ENCODE measurements around the gene S100A7.

The S100A7 gene

DNA sequence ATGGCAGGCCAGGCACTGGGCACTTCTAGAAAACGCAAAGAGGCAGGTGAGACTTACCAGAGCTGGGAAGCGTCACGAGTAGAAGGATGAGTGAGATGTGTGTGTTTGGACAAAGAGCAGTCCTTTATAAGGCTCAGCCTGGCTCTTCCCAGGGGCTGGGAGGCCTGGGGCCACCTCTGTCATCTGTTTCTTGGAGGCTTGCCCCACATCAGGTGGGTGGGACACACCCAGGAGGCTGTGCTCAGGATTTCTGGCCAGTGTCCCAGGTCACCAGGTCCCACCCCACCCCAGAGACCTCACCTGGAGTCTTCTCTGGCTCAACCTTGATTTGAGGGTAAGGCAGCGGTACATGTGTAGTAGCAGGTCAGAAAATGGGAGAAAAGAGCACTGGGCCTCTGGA, at the start of gene S100A7:
S100A7 (minus strand) TSS at position 101 of the 400 bp plus-strand sequence. CDS start 1,638 bp downstream, outside the sequence.
- no peak for DNase-seq (ENCODE audit: low read depth, low spot score)

DNA sequence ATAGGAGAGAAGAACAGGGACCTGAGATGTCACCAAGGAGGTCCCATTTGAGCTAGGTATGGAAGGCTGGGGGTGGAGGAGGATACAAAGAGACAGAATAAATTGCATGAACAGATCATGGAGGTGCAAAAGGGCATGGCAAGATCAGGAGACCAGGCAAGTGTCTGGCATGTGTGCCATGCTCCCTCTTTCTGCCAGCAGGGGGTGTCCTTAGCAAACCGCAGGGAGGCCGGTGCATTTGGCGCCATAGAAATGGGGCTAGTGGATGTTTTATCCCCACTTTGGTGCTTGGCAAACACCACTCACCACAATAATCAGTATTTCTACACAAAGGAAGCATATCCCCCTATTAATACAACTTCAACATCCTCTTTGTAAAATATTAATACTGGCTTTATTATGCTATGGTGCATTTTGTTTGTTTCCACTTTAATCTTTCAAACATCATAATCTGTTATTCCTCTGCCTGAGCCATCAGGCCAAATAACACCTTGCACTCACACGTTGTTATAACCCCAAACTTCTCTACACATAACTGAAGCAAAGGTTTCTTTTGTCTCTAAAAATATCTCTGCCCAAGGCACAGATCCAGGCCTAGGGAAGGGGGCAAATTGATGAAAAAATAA, 49.4 kb upstream of the S100A7 start:
- DNase-seq (ENCODE audit: low read depth, low spot score) = peak; percentile 27

DNA sequence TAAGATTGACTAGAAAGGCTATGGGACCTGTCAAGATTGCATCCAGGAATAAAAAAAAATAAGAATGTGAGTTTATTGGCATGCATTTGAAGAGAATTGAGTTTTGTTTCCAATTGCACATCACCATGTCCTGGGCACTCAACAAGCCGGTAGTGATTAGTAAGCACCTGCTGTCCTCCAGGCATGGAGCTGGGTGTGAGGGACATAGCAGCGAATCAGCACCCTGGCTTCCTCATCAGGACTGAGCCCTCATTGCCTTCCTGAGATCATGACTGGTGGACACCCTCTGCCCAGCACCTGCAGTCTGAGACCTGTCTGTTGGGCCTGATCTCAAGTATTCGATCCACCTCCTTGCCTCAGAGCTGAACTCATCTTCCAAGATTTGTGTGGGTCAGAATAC, 48.6 kb upstream of the S100A7 start:
- DNase-seq (ENCODE audit: low read depth, low spot score) = no peak

DNA sequence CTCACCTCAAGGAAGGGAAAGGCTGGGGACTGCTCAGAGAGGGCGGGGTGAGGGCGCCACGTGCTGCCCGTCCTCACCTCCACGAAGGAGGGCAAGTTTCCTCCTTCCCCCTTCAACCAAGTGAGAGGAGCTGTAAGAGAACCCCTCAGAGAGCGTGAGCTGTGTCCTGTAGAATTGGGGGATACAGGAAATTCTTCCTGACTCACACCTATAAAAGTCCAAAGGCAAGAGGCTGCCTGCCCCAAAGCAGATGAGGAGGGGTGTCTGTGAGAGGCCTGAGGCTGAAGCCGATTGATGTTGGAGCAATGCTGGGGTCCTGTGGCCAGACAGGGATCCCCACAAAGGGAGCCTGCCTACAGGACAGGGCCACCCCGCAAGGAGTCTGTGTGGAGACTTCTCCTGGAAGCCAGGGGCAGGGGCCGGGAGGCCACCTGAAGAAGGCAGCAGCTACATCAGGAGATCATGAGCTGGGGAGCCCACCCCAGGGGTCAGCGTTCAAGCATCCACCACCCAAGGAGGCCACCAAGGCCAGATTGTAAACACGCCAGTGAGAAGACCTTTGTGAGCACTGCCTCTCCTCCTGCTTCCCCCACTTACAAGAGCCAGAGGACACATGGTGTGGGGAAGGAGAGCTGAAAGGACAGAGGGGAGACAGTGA, 47.6 kb upstream of the S100A7 start:
- no peak for DNase-seq (ENCODE audit: low read depth, low spot score)

DNA sequence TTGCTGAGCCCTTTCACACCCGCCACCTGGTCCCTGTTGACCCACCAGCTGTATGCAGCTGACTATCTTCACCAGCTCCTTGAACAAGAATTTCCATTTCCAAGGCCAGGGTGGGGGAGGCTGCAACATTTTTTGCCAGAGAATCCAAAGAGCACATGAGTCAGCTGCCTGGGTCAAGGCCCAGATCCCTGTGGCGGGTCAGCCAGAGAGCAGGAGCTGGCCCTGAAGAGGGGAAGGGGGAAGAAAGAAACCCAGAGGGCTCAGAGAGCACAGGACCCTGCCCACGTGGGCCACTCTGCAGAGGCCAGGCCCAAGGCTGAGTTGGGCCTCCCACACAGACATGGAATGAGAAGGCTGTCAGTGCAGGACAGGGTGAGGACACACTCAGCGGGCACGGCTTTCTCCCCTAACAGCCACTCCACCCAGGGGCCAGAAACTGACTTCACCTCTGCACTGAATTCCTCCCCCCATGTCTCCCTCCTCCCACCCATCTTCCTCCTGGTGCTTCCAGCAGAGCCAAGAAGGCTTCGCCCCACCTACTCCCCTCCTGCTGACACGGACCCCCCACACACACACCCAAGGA, 46.5 kb upstream of the S100A7 start:
- no peak for DNase-seq (ENCODE audit: low read depth, low spot score)

DNA sequence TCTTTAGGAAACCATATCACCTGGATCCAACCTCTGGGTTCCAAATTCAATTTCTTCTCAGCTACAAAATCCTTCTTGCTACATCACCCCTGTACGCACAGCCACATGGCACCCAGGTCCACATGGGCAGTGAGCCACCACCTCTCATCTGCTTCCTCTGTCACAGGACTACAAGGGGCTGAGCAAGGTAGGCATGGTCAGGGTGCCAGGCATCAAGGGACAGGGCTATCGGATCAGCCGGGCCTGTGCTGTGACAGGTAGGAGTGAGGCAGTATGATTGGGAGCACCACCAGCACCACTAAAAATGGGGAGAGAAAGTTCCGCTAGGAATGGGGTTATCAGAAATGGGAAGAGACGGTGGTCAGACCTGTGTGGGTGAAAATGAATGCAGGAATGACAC, 45.9 kb upstream of the S100A7 start:
- no peak for DNase-seq (ENCODE audit: low read depth, low spot score)

DNA sequence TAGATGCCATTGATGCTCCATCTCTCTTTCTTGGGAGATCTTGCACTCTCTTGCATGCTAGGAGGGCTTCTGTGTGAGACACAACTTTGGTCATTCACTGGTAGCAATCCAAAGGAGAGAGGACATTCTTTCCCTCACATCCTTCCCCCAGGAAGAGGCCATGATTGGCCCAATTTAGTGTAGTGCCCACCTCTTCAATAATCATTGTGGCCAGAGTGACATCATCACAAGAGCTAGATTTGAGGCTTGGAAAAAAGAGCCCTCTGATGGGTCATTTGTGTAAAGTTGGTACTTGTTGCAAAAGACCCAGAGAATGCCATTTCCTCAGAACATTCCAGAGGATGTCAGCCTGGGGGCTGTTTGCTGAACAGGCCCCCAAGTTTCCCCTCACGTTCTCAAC, 45.1 kb upstream of the S100A7 start:
- no peak for DNase-seq (ENCODE audit: low read depth, low spot score)

DNA sequence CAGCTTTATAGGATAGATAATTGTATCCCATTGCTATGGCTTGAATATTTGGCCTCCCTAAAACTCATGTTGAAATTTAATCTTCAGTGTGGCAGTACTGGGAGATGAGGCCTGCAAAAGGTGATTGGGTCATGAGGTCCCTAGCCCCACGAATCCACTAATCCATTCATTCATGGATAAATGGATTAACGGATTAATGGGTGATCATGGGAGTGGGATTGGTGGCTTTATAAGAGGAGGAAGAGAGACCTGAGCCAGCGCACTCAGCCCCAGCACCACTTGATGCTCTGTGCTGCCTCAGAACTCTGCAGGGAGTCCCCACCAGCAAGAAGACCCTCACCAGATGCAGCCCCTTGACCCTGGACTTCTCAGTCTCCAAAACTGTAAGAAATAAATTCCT, 43.3 kb upstream of the S100A7 start:
- no peak for DNase-seq (ENCODE audit: low read depth, low spot score)

- DNase-seq (ENCODE audit: low read depth, low spot score) = no peak
Observed at GRCh38 chr1:153498746-153499145, 38.3 kb upstream of the S100A7 start.

GRCh38 chr1:153495536-153495935, 35.1 kb upstream of the S100A7 start:
- no peak for DNase-seq (ENCODE audit: low read depth, low spot score)

DNA sequence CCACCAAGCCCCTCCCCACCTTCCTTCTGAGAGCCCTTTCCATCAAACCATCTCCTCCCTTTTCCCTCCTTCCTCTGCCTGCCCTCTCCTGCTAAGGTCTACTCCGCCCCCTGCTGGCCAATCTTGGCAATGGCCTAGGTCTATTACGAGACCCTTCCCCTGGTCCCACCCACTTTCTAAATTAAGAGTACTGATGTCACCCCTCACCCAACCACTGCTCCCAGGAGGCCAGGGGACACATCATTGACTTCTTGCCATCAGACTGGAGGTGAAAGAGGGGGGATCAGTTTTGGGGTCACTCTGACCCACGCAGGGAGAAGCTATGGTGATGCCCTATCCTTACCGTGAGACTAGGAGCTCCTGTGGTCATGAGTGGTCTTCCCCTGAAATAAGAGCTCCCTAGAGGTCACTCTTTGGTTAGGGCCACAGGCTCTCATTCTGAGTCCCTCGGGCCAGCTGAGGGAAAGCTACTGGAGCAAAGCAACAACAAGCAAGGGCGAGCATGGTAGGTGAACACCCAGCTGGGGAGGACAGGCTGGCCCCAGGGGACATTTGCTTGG, 34.6 kb upstream of the S100A7 start:
- peak; percentile 58 for DNase-seq (ENCODE audit: low read depth, low spot score)

GRCh38 chr1:153493343-153493960, 33.0 kb upstream of the S100A7 start:
- DNase-seq (ENCODE audit: low read depth, low spot score) = no peak

GRCh38 chr1:153490272-153491051, 30.0 kb upstream of the S100A7 start:
- DNase-seq (ENCODE audit: low read depth, low spot score) = no peak

GRCh38 chr1:153488731-153489130, 28.3 kb upstream of the S100A7 start:
- DNase-seq (ENCODE audit: low read depth, low spot score) = no peak

GRCh38 chr1:153487707-153488106, 27.3 kb upstream of the S100A7 start:
- DNase-seq (ENCODE audit: low read depth, low spot score) = no peak

- no peak for DNase-seq (ENCODE audit: low read depth, low spot score)
Observed at GRCh38 chr1:153485863-153486262, 25.4 kb upstream of the S100A7 start.

GRCh38 chr1:153483776-153484175, 23.3 kb upstream of the S100A7 start:
- no peak for DNase-seq (ENCODE audit: low read depth, low spot score)

DNA sequence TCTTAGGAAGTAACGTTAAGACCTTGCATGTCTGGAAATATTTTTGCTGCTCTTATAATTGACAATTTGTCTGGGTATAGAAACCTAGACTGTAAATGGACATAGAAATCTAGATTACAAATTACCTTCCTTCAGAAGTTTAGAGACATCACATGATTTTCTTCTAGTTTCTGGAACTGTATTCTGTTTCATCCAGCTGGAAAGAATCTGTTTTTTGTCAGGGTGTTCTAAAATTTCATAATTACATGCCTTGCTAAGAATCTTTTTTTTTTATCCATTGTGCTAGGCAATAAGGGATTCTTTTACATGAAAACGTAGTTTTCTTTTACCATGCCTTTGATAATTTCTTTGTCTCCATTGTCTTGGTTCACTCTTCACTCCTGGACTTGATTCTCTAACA, 20.7 kb upstream of the S100A7 start:
- DNase-seq (ENCODE audit: low read depth, low spot score) = no peak

- no peak for DNase-seq (ENCODE audit: low read depth, low spot score)
Observed at GRCh38 chr1:153478692-153479618, 18.5 kb upstream of the S100A7 start.

DNA sequence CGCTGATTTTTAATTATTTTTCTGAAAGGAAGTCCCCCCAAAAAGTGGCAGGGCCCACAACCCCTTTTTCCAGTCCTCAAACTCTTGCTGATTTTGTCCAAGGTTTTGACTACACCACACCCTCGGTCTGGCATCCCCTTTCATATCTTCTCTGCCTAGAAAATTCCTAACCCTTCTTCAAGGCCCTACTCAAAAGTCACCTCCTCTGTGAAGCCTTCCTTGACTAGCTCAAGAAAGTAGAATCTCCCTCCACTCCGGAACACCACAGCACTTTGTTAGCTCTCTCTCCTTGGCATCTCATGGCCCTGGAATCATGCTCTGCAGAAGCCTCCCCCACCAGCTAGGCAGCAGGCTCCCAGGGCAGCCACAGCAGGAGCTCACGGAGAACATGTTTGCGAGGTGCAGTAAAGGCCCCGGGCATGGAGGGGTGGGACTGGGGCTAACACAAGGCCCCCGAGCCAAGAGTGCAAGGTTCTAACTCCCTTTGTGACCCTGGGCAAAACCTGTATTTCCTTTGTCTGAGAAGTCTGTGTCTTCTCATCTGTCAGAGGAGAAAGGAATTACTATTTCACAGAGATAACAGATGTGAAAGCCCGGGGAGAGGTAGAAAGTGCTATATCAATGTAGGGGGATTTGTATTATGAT, 17.7 kb upstream of the S100A7 start:
- no peak for DNase-seq (ENCODE audit: low read depth, low spot score)

Data from activated naive CD8-positive, alpha-beta T cell treated with anti-CD3 and anti-CD28 coated beads, Interleukin-2, amount 50 U/mL, for 16 hours (primary cell).